Endothelial cell of umbilical vein (primary cell): ENCODE data around the gene ETS1. TPM values are rescaled to one million over a fixed set of nuclear protein-coding genes. Genes with fewer than 3 reads are reported as not detected.

Experiments used
- BruUV-seq: library from RNA; stranded (reverse); fragments of 400-500 nt; replicated peaks from 2 replicates; lab custom pipeline; 2021; lab: Mats Ljungman, UMichigan
- CTCF ChIA-PET: fragments of 300-600, 350-600 bp; sonication (Branson Sonifier 250); formaldehyde crosslinking; loops from one replicate; lab custom pipeline; 2021; ENCODE audit warnings: antibody characterized with exemption, inconsistent platforms; lab: Charles Lee
- POLR2A ChIA-PET: fragments of 300-600, 350-600 bp; sonication (Branson Sonifier 250); formaldehyde crosslinking; loops from one replicate; lab custom pipeline; 2021; ENCODE audit warnings: antibody characterized with exemption, inconsistent platforms; lab: Charles Lee
- DNase-seq: peaks from one replicate; pipeline ENCODE4 v3.0.0-alpha.2; 2011; ENCODE audit warnings: low read depth, low spot score
- FAIRE-seq: peaks from 2 replicates; lab custom pipeline; 2011; peaks lifted over from hg19 to GRCh38; lab: Jason Lieb, UNC
- H2AFZ ChIP-seq: 2 replicates; pipeline ENCODE4 v1.6.0; 2012; ENCODE audit warnings: low read depth, low read length, control low read depth, inconsistent platforms
- H3K27ac ChIP-seq: 2 replicates; pipeline ENCODE4 v1.5.1; 2011; ENCODE audit warnings: low read depth, mild to moderate bottlenecking, control low read depth, low read length, moderate library complexity; ENCODE audit not compliant: insufficient read depth
- H3K27me3 ChIP-seq, 2 experiments: 2 replicates each; pipeline versions ENCODE4 v1.6.0 to v1.6.1; 2011; ENCODE audit warnings: low read length in 2 of 2, mixed read lengths in 1 of 2; ENCODE audit not compliant: control insufficient read depth in 2 of 2, insufficient read depth in 2 of 2
- H3K36me3 ChIP-seq, 2 experiments: 2 replicates in 1 of 2; 3 replicates in 1 of 2; pipeline ENCODE4 v1.5.1; 2011; ENCODE audit warnings: low read length in 2 of 2, mild to moderate bottlenecking in 1 of 2, moderate library complexity in 1 of 2; ENCODE audit not compliant: control insufficient read depth in 2 of 2, insufficient read depth in 2 of 2; ENCODE audit errors: extremely low read depth in 1 of 2
- H3K4me1 ChIP-seq: 3 replicates; pipeline ENCODE4 v1.5.1; 2011; ENCODE audit warnings: mild to moderate bottlenecking, low read length; ENCODE audit not compliant: control insufficient read depth, insufficient read depth; ENCODE audit errors: extremely low read depth
- H3K4me2 ChIP-seq: 2 replicates; pipeline ENCODE4 v1.6.1; 2011; ENCODE audit warnings: low read length, control low read depth, mixed read lengths; ENCODE audit not compliant: insufficient read depth
- H3K4me3 ChIP-seq, 3 experiments: fragments of 200-600 bp in 1 of 3; sonication (generic), shearing (Covaris generic) in 1 of 3; replicated peaks in 1 of 3; 2 replicates each; pipeline ENCODE4 v1.5.1; 2011 to 2016; ENCODE audit warnings: control low read depth in 3 of 3, low read length in 3 of 3, mild to moderate bottlenecking in 2 of 3, inconsistent platforms in 1 of 3, low read depth in 1 of 3, moderate library complexity in 1 of 3; ENCODE audit not compliant: insufficient read depth in 1 of 3
- H3K79me2 ChIP-seq: 2 replicates; pipeline ENCODE4 v1.6.0; 2012; ENCODE audit warnings: low read length, inconsistent platforms; ENCODE audit not compliant: control insufficient read depth, insufficient read depth
- H3K9ac ChIP-seq: replicated peaks from 2 replicates; pipeline ENCODE3; 2011; ENCODE audit warnings: low read length, control low read depth; ENCODE audit not compliant: insufficient read depth; ENCODE audit errors: extremely low read depth
- H3K9me1 ChIP-seq: replicated peaks from 3 replicates; pipeline ENCODE4 v1.6.0; 2011; ENCODE audit warnings: mild to moderate bottlenecking, low read length; ENCODE audit not compliant: control insufficient read depth, insufficient read depth; ENCODE audit errors: extremely low read depth
- H3K9me3 ChIP-seq: replicated peaks from 2 replicates; pipeline ENCODE4 v1.5.1; 2012; ENCODE audit warnings: low read length, inconsistent platforms; ENCODE audit not compliant: control insufficient read depth, insufficient read depth
- H4K20me1 ChIP-seq: replicated peaks from 2 replicates; pipeline ENCODE3; 2011; ENCODE audit warnings: mild to moderate bottlenecking, low read length; ENCODE audit not compliant: control insufficient read depth, insufficient read depth; ENCODE audit errors: extremely low read depth
- EZH2 ChIP-seq: IDR thresholded peaks from 2 replicates; pipeline ENCODE4 v1.6.1; 2012; ENCODE audit warnings: borderline replicate concordance, low read depth, mild to moderate bottlenecking, moderate library complexity, low read length, inconsistent platforms; ENCODE audit not compliant: severe bottlenecking
- FOS ChIP-seq: IDR thresholded peaks from 2 replicates; pipeline ENCODE4 v1.6.1; 2011; ENCODE audit warnings: mild to moderate bottlenecking, low read length, moderate library complexity, borderline replicate concordance; ENCODE audit not compliant: insufficient read depth
- GATA2 ChIP-seq: IDR thresholded peaks from 2 replicates; pipeline ENCODE4 v1.7.0; 2011; ENCODE audit warnings: low read depth, mild to moderate bottlenecking, moderate library complexity, mixed read lengths, low read length; ENCODE audit not compliant: insufficient read length, insufficient read depth
- JUN ChIP-seq: IDR thresholded peaks from 2 replicates; pipeline ENCODE4 v1.6.1; 2011; ENCODE audit warnings: borderline replicate concordance, low read depth; ENCODE audit not compliant: insufficient read length, insufficient read depth
- MYC ChIP-seq: IDR thresholded peaks from one replicate; pipeline ENCODE4 v1.6.1; 2011; ENCODE audit warnings: mild to moderate bottlenecking, low read depth, low read length
- POLR2A ChIP-seq: IDR thresholded peaks from 2 replicates; pipeline ENCODE4 v1.6.1; 2012; ENCODE audit warnings: low read depth, mild to moderate bottlenecking, control low read depth, low read length
- POLR2AphosphoS5 ChIP-seq: IDR thresholded peaks from 2 replicates; pipeline ENCODE4 v1.6.1; 2012; ENCODE audit warnings: low read depth, mild to moderate bottlenecking, control low read depth, low read length, moderate library complexity; ENCODE audit not compliant: insufficient read depth
- dilution Hi-C: fragments of 300-500 bp; cut with MboI; formaldehyde crosslinking; loops from one replicate; pipeline ENCODE4 v1.15.0; 2019; ENCODE audit warnings: low sequenced_read_pairs; ENCODE audit not compliant: extremely low pct_ligation_motif_present
- intact Hi-C: fragments of 100-400 bp; cut with micrococcal nuclease; formaldehyde crosslinking; loops from one replicate; pipeline ENCODE4 v1.10.0; 2022
- polyA plus RNA-seq, 4 experiments: library from polyadenylated mRNA; depleted of rRNA in 3 of 4; stranded (reverse) in 3 of 4; unstranded in 1 of 4; fragments of >200 nt; gene quantifications; 2 replicates each; pipeline versions ENCODE4 v1.2.1 to v1.2.3, GENCODE V29; 2011 to 2012; ENCODE audit warnings: missing spikeins in 1 of 4
- total RNA-seq: library from RNA; stranded (reverse); gene quantifications from 2 replicates; pipeline ENCODE4 v1.2.3, GENCODE V29; 2021
- TF ChIP-seq, protein P1 (sequence below), 2 donors: IDR thresholded peaks; 1 replicate in 1 of 2; 2 replicates in 1 of 2; pipeline ENCODE4 v1.5.1; 2011; ENCODE audit warnings: low read length in 2 of 2, mild to moderate bottlenecking in 2 of 2, moderate library complexity in 2 of 2, control low read depth in 1 of 2, inconsistent platforms in 1 of 2, low read depth in 1 of 2; ENCODE audit not compliant: insufficient read depth in 1 of 2; ENCODE audit errors: extremely low read depth in 1 of 2
- TF ChIP-seq, protein P2 (sequence below): IDR thresholded peaks from 2 replicates; pipeline ENCODE4 v1.6.1; 2011; ENCODE audit not compliant: insufficient read depth, insufficient read length

ETS1 gene
- total and polyA plus RNA-seq, 2 donors (not counting 3 experiments of a cell fraction or from before 2014, with no cell fraction given): 34.2 to 115 TPM

GRCh38 chr11:128619540-128620308 is 32.4 kb upstream of the ETS1 start:
- H4K20me1 ChIP-seq: no peaks in the 10 kb centered on the region
- H3K36me3 ChIP-seq: no peaks in the 10 kb centered on the region
- no peak overlapping the region for H2AFZ ChIP-seq
- no TSS peak for BruUV-seq
- DNase-seq (no peak), FAIRE-seq (no peak)
- H3K9me1 ChIP-seq: no peaks in the 10 kb centered on the region
- no peaks in the 10 kb centered on the region for H3K79me2 ChIP-seq
- H3K27ac ChIP-seq: no peak overlapping the region
- ChIA-PET CTCF (interaction anchor here (0.8 to 2.7 kb wide), 4 partner anchors 11 to 448 kb away, joined by 3 to 8 read pairs (median 4); no protein-coding TSS in a partner anchor), POLR2A (interaction anchor here (0.7 kb wide), 1 partner anchor 124 kb away, joined by 4 read pairs; no protein-coding TSS in a partner anchor)
- intact Hi-C loops (no loop called here), dilution Hi-C loops (no loop called here)
- H3K9ac ChIP-seq: no peak overlapping the region
- no peaks in the 10 kb centered on the region for H3K4me1 ChIP-seq
- H3K4me3 ChIP-seq: no peak overlapping the region
- no peak for TF ChIP-seq JUN
- TF ChIP-seq, protein P1, sequence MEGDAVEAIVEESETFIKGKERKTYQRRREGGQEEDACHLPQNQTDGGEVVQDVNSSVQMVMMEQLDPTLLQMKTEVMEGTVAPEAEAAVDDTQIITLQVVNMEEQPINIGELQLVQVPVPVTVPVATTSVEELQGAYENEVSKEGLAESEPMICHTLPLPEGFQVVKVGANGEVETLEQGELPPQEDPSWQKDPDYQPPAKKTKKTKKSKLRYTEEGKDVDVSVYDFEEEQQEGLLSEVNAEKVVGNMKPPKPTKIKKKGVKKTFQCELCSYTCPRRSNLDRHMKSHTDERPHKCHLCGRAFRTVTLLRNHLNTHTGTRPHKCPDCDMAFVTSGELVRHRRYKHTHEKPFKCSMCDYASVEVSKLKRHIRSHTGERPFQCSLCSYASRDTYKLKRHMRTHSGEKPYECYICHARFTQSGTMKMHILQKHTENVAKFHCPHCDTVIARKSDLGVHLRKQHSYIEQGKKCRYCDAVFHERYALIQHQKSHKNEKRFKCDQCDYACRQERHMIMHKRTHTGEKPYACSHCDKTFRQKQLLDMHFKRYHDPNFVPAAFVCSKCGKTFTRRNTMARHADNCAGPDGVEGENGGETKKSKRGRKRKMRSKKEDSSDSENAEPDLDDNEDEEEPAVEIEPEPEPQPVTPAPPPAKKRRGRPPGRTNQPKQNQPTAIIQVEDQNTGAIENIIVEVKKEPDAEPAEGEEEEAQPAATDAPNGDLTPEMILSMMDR (IDR thresholded peaks at IDR 0.05; ENCODE audit: extremely low read depth in 1 of 2, insufficient read depth in 1 of 2, low read depth in 1 of 2, low read length in 2 of 2): no peak
- no peak for TF ChIP-seq EZH2
- no peak for TF ChIP-seq FOS
- TF ChIP-seq GATA2: no peak
- no peak for TF ChIP-seq POLR2A
- no peak for TF ChIP-seq MYC
- TF ChIP-seq POLR2AphosphoS5: no peak
- TF ChIP-seq, protein P2, sequence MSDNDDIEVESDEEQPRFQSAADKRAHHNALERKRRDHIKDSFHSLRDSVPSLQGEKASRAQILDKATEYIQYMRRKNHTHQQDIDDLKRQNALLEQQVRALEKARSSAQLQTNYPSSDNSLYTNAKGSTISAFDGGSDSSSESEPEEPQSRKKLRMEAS: no peak
- no peak overlapping the region for H3K4me2 ChIP-seq
- peaks cover 0 to 9% of the 10 kb centered on the region in 2 experiments for H3K27me3 ChIP-seq
- H3K9me3 ChIP-seq: no peaks in the 10 kb centered on the region
